A549 (cell line): ENCODE data around the gene MVD.

Experiments
- JUNB ChIP-seq: fragments of >200 bp; sonication (Bioruptor Twin); formaldehyde crosslinking; IDR thresholded peaks from 2 replicates; pipeline ENCODE4 v1.6.1; 2016
- TF ChIP-seq, protein P1 (sequence below): fragments of >200 bp; sonication (Bioruptor Twin); formaldehyde crosslinking; IDR thresholded peaks from 3 replicates; pipeline ENCODE4 v1.5.1; 2016

GRCh38 chr16:88655733-88656281, 7.1 kb downstream of the MVD start:
- TF ChIP-seq, protein P1, sequence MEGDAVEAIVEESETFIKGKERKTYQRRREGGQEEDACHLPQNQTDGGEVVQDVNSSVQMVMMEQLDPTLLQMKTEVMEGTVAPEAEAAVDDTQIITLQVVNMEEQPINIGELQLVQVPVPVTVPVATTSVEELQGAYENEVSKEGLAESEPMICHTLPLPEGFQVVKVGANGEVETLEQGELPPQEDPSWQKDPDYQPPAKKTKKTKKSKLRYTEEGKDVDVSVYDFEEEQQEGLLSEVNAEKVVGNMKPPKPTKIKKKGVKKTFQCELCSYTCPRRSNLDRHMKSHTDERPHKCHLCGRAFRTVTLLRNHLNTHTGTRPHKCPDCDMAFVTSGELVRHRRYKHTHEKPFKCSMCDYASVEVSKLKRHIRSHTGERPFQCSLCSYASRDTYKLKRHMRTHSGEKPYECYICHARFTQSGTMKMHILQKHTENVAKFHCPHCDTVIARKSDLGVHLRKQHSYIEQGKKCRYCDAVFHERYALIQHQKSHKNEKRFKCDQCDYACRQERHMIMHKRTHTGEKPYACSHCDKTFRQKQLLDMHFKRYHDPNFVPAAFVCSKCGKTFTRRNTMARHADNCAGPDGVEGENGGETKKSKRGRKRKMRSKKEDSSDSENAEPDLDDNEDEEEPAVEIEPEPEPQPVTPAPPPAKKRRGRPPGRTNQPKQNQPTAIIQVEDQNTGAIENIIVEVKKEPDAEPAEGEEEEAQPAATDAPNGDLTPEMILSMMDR: no peak
- no peak for TF ChIP-seq JUNB
